ENCODE measurements around the gene OR5AP2.

DNA sequence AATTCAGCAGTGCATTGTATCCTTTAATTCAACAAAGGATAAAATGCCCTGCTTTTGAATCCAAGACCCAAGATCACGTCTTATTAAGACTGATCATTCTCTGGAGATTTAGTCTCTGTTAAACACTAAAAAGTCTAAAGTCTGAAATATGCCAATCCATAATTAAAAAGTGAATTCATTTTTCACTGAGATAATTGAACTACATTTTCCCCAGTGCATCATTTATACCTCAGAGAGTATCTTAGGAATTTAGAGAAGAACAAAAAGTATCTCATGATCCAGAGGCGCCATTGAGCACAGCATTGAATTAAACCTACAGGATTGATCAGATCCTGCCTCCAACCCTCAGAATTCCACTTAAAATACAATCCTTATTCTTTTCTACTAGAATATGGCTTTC lies 5.4 kb downstream of the OR5AP2 start:
- TF ChIP-seq CTCF (optimal IDR thresholded peaks at IDR 0.05 in 1 of 3, IDR thresholded peaks at IDR 0.05 in 1 of 3, conservative IDR thresholded peaks at IDR 0.05 in 1 of 3; ENCODE audit: extremely low read depth in 1 of 3, insufficient read depth in 2 of 3, low read length in 3 of 3), result no peak
- no peak for TF ChIP-seq EZH2 (IDR thresholded peaks at IDR 0.05; ENCODE audit: low read length)
